ENCODE measurements around the gene C16orf78.

GRCh38 chr16:49365711-49366509 lies 7.7 kb upstream of the C16orf78 start:
- TF ChIP-seq SPI1 (IDR thresholded peaks at IDR 0.05; ENCODE audit: low read depth, low read length), result no peak
- no peak for TF ChIP-seq POLR2A (IDR thresholded peaks at IDR 0.05; ENCODE audit: low read depth, low read length)
- no peak for TF ChIP-seq POLR2AphosphoS5 (IDR thresholded peaks at IDR 0.05; ENCODE audit: low read depth, low read length)
- TF ChIP-seq TAF1 (IDR thresholded peaks at IDR 0.05; ENCODE audit: low read depth, low read length), result no peak
- TF ChIP-seq PAX5 (IDR thresholded peaks at IDR 0.05; ENCODE audit: insufficient read depth, low read length, severe bottlenecking), result no peak

Data from GM12891 (cell line).